Fibroblast of lung (primary cell): ENCODE data around the gene PIM3. TPM values are rescaled to one million over a fixed set of nuclear protein-coding genes. Genes with fewer than 3 reads are reported as not detected.

Experiments used
- DNase-seq, 2 donors: peaks; one replicate each; pipeline versions ENCODE4 v3.0.0 to v3.0.0-alpha.2; 2010; ENCODE audit warnings: low read depth in 2 of 2
- H2AFZ ChIP-seq: 2 replicates; pipeline ENCODE4 v1.5.1; 2012; ENCODE audit warnings: low read length, control low read depth, inconsistent platforms
- H3K27ac ChIP-seq: 2 replicates; pipeline ENCODE4 v1.5.1; 2011; ENCODE audit warnings: low read length, control low read depth; ENCODE audit not compliant: insufficient read depth
- H3K27me3 ChIP-seq: 2 replicates; pipeline ENCODE4 v1.5.1; 2011; ENCODE audit warnings: mild to moderate bottlenecking, low read length; ENCODE audit not compliant: control insufficient read depth, insufficient read depth
- H3K36me3 ChIP-seq: 2 replicates; pipeline ENCODE4 v1.5.1; 2011; ENCODE audit warnings: low read length; ENCODE audit not compliant: control insufficient read depth, insufficient read depth
- H3K4me1 ChIP-seq: 2 replicates; pipeline ENCODE4 v1.5.1; 2011; ENCODE audit warnings: low read length; ENCODE audit not compliant: control insufficient read depth, insufficient read depth; ENCODE audit errors: extremely low read depth
- H3K4me2 ChIP-seq: 2 replicates; pipeline ENCODE4 v1.5.1; 2011; ENCODE audit warnings: low read length, control low read depth; ENCODE audit not compliant: insufficient read depth; ENCODE audit errors: extremely low read depth
- H3K4me3 ChIP-seq, 4 experiments: fragments of 200-600 bp in 1 of 4; sonication (generic) in 1 of 4; replicated peaks in 1 of 4; 2 replicates each; pipeline ENCODE4 v1.5.1; 2011 to 2016; ENCODE audit warnings: low read length in 4 of 4, low read depth in 3 of 4, mild to moderate bottlenecking in 3 of 4, control low read depth in 2 of 4, inconsistent platforms in 1 of 4, mixed read lengths in 1 of 4; ENCODE audit not compliant: insufficient read depth in 1 of 4; ENCODE audit errors: control extremely low read depth in 1 of 4
- H3K79me2 ChIP-seq: 2 replicates; pipeline ENCODE4 v1.5.1; 2012; ENCODE audit warnings: mild to moderate bottlenecking, low read length, inconsistent platforms; ENCODE audit not compliant: control insufficient read depth, insufficient read depth
- H3K9ac ChIP-seq: 2 replicates; pipeline ENCODE4 v1.5.1; 2011; ENCODE audit warnings: mild to moderate bottlenecking, low read length, control low read depth; ENCODE audit not compliant: insufficient read depth
- H3K9me3 ChIP-seq: 2 replicates; pipeline ENCODE4 v1.5.1; 2012; ENCODE audit warnings: low read depth, low read length; ENCODE audit not compliant: control insufficient read depth, insufficient read depth
- H4K20me1 ChIP-seq: 2 replicates; pipeline ENCODE4 v1.5.1; 2011; ENCODE audit warnings: low read length; ENCODE audit not compliant: control insufficient read depth, insufficient read depth; ENCODE audit errors: extremely low read depth
- EZH2 ChIP-seq: IDR thresholded peaks from 2 replicates; pipeline ENCODE4 v1.5.1; 2012; ENCODE audit warnings: low read length, control low read depth, mild to moderate bottlenecking; ENCODE audit errors: missing control alignments
- polyA plus RNA-seq, 2 donors: library from polyadenylated mRNA; depleted of rRNA in 1 of 2; stranded (reverse) in 1 of 2; unstranded in 1 of 2; fragments of >200 nt; gene quantifications; 2 replicates each; pipeline ENCODE4 v1.2.1, GENCODE V29; 2011 to 2012; ENCODE audit warnings: missing spikeins in 1 of 2
- total RNA-seq: library from RNA; depleted of rRNA; stranded (reverse); fragments of >200 nt; gene quantifications from 2 replicates; pipeline ENCODE4 v1.2.1, GENCODE V29; 2014
- TF ChIP-seq, protein P1 (sequence below), 2 donors: IDR thresholded peaks in 1 of 2; conservative IDR thresholded peaks in 1 of 2; 1 replicate in 1 of 2; 2 replicates in 1 of 2; pipeline ENCODE4 v1.5.1; 2011 to 2012; ENCODE audit warnings: low read length in 2 of 2, control low read depth in 1 of 2, inconsistent platforms in 1 of 2, low read depth in 1 of 2, mild to moderate bottlenecking in 1 of 2

Gene PIM3
- total and polyA plus RNA-seq, 2 donors (not counting 1 experiment from before 2014, with no cell fraction given) = 6.8 to 47.7 TPM

- Histone ChIP-seq H3K79me2 (no peaks in the 10 kb centered on the region), H2AFZ (no peak overlapping the region), H3K4me2 (no peak overlapping the region), H3K36me3 (no peaks in the 10 kb centered on the region), H4K20me1 (no peaks in the 10 kb centered on the region), H3K4me1 (no peaks in the 10 kb centered on the region), H3K27me3 (no peaks in the 10 kb centered on the region), H3K4me3 (no peak overlapping the region), H3K9ac (no peak overlapping the region), H3K27ac (no peak overlapping the region), H3K9me3 (no peaks in the 10 kb centered on the region)
- TF ChIP-seq, protein P1, sequence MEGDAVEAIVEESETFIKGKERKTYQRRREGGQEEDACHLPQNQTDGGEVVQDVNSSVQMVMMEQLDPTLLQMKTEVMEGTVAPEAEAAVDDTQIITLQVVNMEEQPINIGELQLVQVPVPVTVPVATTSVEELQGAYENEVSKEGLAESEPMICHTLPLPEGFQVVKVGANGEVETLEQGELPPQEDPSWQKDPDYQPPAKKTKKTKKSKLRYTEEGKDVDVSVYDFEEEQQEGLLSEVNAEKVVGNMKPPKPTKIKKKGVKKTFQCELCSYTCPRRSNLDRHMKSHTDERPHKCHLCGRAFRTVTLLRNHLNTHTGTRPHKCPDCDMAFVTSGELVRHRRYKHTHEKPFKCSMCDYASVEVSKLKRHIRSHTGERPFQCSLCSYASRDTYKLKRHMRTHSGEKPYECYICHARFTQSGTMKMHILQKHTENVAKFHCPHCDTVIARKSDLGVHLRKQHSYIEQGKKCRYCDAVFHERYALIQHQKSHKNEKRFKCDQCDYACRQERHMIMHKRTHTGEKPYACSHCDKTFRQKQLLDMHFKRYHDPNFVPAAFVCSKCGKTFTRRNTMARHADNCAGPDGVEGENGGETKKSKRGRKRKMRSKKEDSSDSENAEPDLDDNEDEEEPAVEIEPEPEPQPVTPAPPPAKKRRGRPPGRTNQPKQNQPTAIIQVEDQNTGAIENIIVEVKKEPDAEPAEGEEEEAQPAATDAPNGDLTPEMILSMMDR (conservative IDR thresholded peaks at IDR 0.05 in 1 of 2, IDR thresholded peaks at IDR 0.05 in 1 of 2; ENCODE audit: low read depth in 1 of 2, low read length in 2 of 2) = no peak
- TF ChIP-seq EZH2 = no peak
- no peak for DNase-seq
Measured at GRCh38 chr22:49999946-50000586, 39.5 kb downstream of the PIM3 start.

GRCh38 chr22:50000587-50001387 lies 40.2 kb downstream of the PIM3 start:
- DNase-seq = no peak

More at GRCh38 chr22:50000587-50001387, 40.2 kb downstream of the PIM3 start:
- Histone ChIP-seq H3K27me3 (no peaks in the 10 kb centered on the region), H2AFZ (no peak overlapping the region), H3K4me2 (no peak overlapping the region), H3K4me3 (no peak overlapping the region), H3K9ac (no peak overlapping the region), H3K36me3 (no peaks in the 10 kb centered on the region), H4K20me1 (no peaks in the 10 kb centered on the region), H3K79me2 (no peaks in the 10 kb centered on the region), H3K9me3 (no peaks in the 10 kb centered on the region), H3K27ac (no peak overlapping the region), H3K4me1 (no peaks in the 10 kb centered on the region)
- no peak for TF ChIP-seq EZH2
- TF ChIP-seq, protein P1 (conservative IDR thresholded peaks at IDR 0.05 in 1 of 2, IDR thresholded peaks at IDR 0.05 in 1 of 2; ENCODE audit: low read depth in 1 of 2, low read length in 2 of 2) = no peak
